Measurements from ENCODE around the gene CSPG5. TPM values are rescaled to one million over a fixed set of nuclear protein-coding genes. Genes with fewer than 3 reads are reported as not detected.

CSPG5 gene
- total RNA-seq, 1 experiment from 2014 or later = 1.3 TPM

GRCh38 chr3:47536967-47537366 is 41.7 kb downstream of the CSPG5 start:
- no peak for DNase-seq (ENCODE audit: low read depth)

- no peak for DNase-seq (ENCODE audit: low read depth)
Observed at GRCh38 chr3:47536221-47536891, 42.3 kb downstream of the CSPG5 start.

GRCh38 chr3:47533996-47534454 is 44.6 kb downstream of the CSPG5 start:
- no peak for DNase-seq (ENCODE audit: low read depth)

- no peak for DNase-seq (ENCODE audit: low read depth)
Observed at GRCh38 chr3:47533481-47533880, 45.2 kb downstream of the CSPG5 start.

DNA sequence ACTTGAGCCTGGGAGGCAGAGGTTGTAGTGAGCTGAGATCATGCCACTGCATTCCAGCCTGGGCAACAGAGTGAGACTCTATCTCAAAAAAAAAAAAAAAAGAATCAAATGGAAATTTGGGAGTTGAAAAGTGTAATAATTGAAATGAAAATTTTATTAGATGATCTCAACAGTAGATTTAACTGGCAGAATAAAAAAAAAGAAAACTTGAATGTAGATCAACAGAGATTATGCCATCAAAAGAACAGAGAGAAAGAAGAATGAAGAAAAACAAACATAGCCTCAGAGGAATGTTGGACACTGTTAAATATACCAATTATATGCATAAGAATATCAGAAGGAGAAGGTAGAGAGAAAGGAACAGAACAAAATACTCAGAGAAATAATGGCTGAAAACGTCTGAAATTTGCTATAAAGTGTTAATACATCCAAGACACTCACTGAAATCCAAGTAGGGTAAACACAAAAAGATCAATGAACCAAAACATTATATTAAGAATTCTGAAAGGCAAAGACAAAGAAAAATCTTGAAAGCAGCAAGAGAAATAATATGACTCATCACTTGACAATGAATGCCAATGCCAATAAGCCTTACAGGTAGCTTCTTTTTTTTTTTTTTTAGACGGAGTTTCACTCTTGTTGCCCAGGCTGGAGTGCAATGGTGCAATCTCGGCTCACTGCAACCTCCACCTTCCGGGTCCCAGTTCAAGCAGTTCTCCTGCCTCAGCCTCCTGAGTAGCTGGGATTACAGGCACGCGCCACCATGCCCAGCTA is 50.5 kb downstream of the CSPG5 start:
- DNase-seq (ENCODE audit: low read depth) = peak; percentile 20

DNA sequence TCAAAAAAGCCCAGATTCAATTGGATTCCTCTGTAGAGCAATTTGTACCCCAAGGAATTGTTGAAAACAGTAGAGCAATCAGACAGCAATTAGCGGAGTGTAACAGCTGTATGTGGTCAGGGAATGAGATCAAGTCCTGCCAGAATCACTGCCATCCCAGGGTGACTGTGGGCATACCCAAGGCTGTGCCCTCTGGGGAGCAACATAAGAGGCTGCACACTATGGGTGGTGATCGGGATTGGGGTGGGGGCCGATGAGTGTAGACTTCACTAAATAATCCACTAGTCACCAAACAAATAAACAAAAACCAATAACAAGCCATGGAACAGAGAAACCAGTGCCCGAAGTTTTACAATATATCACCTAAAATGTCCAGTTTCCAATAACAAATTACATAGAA is 53.0 kb downstream of the CSPG5 start:
- DNase-seq (ENCODE audit: low read depth) = no peak

DNA sequence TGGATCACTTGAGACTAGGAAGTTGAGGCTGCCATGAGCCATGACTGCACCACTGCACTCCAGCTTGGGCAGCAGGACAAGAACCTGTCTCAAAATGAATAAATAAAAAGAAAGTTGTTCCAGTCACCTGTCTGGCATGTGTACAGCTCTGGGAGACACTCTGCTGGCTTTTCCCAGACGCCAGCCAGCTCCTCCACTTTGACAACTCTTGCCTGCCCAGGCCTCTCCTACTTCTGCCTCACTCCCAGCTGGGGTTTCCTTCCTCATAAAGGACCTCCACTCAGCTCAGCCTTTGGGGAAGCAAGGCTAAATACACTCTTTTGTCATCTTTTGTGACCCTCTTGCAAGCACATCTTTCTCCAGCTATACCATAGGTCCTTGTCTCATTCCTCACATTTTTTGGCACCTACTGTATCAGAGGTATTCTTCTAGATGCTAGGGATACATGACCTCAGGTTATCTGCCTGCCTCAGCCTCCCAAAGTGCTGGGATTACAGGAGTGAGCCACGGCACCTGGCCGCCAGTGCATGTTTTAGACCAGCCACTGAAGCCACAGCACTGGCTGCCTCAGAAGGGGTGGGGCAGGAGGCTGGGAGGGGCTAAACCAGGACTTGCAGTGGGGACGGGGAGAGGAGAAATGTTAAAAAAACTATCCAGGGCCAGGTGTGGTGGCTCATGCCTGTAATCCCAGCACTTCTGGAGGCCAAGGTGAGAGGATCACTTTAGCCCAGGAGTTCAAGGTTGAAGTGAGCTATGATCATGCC is 55.2 kb downstream of the CSPG5 start:
- DNase-seq (ENCODE audit: low read depth) = no peak

DNA sequence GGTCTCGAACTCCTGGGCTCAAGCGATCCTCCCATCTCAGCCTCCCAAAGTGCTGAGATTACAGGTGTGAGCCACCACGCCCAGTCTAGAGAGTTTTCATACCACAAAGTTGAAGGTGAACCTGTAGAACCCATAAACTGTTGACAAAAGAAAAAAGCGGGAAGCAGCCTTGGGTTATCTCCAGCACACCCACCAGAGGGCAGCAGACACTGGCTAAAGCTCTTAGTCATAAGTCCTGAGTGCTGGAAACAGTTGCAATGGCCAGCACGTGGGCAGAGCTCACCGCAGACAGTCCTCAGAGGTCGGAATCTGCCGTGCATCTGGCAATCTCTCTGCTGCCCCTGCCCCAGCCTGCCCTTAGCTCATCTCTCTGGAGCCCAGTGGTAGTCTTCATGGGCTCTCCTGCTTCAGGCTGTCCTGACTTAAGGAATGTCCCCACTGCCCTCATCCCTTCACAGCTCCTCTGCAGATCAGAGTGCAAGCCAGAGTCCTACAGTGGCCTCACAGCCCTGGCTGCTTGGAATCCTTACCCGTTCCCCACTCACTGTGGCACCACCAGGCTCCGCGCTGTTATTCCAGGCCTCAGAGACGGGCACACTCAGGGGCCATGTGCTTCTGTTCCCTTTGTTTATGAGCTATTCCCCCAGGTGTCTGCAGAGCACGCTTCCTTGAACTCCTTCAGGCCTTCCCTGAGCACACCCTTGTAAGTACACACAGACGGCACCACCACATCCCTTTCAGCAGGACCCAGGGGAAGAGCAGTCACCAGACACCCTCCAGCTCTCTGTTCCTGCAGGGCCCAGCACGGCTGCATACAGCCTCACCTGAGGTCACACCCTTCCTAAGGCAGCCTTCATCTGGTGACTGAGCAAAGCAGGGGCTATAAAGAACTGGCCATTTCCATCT is 56.3 kb downstream of the CSPG5 start:
- DNase-seq (ENCODE audit: low read depth) = peak; percentile 79

- no peak for DNase-seq (ENCODE audit: low read depth)
Observed at GRCh38 chr3:47520756-47521155, 57.9 kb downstream of the CSPG5 start.

DNA sequence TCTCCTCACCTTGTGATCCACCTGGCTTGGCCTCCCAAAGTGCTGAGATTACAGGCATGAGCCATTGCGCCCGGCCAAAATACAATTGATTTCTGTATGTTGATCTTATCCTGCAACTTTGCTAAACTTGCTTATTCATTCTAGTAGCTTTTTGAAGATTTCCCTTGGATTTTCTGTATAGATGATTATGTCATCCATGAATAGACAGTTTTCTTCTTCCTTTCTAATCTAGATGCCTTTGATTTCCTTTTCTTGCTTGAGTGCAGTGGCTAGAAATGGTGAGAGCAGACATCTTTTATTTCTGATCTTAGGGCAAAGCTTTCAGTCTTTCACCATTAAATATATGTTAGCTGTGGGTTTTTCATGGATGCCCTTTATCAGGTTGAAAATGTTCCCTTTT is 60.7 kb downstream of the CSPG5 start:
- no peak for DNase-seq (ENCODE audit: low read depth)

- DNase-seq (ENCODE audit: low read depth) = peak; percentile 7
Observed at GRCh38 chr3:47515864-47516319, 62.8 kb downstream of the CSPG5 start.

- DNase-seq (ENCODE audit: low read depth) = no peak
Observed at GRCh38 chr3:47515100-47515499, 63.6 kb downstream of the CSPG5 start.

DNA sequence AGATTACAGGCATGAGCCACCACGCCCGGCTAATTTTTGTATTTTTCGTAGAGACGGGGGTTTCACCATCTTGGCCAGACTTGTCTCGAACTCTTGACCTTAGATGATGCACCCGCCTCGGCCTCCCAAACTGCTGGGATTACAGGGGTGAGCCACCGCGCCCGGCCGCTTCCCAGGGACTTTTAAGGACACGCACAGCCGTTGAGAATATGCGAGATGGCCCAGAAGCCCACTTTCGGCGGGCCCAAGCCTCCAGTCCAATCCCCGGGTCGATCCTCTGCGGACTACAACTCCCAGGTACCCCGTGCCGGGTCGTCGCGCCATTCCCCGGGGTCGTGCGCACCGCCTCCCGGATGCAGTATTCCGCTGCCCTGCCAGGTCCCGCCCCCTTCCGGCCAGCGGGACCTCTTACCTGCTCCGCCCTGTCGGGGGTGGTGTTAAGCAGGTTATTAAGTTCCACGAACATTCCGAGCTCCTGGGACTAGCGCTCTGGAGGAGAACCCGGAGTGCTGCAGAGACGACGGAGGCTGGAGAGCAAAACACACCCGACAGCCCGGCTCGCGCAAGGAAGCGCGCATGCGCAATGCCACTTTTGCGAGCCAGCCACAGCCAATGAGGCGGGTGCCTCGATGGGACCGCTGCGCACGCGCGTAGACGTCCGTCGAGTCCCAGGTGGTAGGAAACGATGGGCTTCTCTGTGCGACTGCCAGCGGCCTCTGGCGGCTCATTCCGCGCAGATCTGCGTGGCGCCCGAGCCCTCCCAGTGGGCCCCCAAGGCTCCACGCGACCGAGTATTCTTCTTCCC is 65.3 kb downstream of the CSPG5 start, which contains the start of gene ELP6:
Gene ELP6, minus strand, starts transcription at position 588 of the 805 bp plus-strand sequence. Its CDS starts 122 bp downstream, at position 466.
- DNase-seq (ENCODE audit: low read depth) = peak; percentile 91

- DNase-seq (ENCODE audit: low read depth) = peak; percentile 13
Observed at GRCh38 chr3:47512416-47513124, 66.1 kb downstream of the CSPG5 start.

Other genes with a start within 250 kb of the CSPG5 start
- 3.3 and 8.5 TPM in 2 replicates for gene PTPN23, start 197.8 kb downstream of the CSPG5 start, total RNA-seq (2014; rRNA removed; shearing (Covaris generic))
- 26.2 and 40.1 TPM in 2 replicates for gene SCAP, start 102.9 kb downstream of the CSPG5 start, total RNA-seq (2014; rRNA removed; shearing (Covaris generic))
- gene ELP6, start 65.2 kb downstream of the CSPG5 start, total RNA-seq (2014; rRNA removed; shearing (Covaris generic)) = 20.4 and 24.5 TPM in 2 replicates
- gene SMARCC1, start 203.0 kb upstream of the CSPG5 start, total RNA-seq (2014; rRNA removed; shearing (Covaris generic)) = 16.6 and 33.5 TPM in 2 replicates
- 35.0 and 45.2 TPM in 2 replicates for gene DHX30, start 224.3 kb upstream of the CSPG5 start, total RNA-seq (2014; rRNA removed; shearing (Covaris generic))